ENCODE results near the gene SLC3A2. TPM values are rescaled to one million over a fixed set of nuclear protein-coding genes. Genes with fewer than 3 reads are reported as not detected.
"Not testable (repeated sequence)": the region's sequence is repeated elsewhere in the genome, so short reads cannot be mapped to it uniquely, and the experiment has no call there.

Gene SLC3A2
- 57.9 and 59.9 TPM in 2 replicates for total RNA-seq

- peak; percentile 90 to 92 for DNase-seq (ENCODE audit: low read depth in 2 of 2)
Observed at GRCh38 chr11:62880803-62881578, at the start of gene SLC3A2. TSS of gene SLC3A2 (plus strand) at chr11:62880896. CDS start at chr11:62881024, 128 bp downstream.

DNA sequence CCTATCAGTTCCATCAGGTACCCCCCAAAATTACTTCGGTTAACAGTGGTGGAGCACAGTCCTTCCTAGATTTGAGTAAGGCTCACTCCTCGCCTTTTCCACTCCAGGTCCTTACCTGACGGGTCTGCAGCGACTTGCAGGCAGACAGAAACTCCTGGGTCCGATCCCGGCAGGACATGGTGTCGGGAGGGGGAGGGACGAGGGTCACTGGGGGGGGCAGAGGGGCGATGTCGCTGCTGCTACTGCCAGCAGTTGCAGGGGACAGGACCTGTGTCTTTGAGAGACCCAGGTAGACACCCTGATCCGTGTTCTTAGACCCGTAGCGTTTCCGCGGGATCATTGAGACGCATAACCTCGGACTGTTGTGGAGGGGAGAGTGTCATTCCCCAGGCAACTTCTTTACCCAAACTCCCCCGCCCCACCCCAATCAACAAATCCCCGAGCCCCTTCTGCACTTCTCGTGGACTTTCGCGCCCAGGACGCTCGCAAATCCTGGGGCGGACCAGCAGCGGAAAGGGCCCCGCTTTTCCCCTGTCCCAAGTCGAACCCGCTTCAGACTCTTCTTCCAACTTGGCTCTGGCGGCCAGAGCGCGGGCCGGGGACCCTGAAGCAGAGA, 49.7 kb upstream of the SLC3A2 start:
- no peak for DNase-seq (ENCODE audit: low read depth in 2 of 2)

DNA sequence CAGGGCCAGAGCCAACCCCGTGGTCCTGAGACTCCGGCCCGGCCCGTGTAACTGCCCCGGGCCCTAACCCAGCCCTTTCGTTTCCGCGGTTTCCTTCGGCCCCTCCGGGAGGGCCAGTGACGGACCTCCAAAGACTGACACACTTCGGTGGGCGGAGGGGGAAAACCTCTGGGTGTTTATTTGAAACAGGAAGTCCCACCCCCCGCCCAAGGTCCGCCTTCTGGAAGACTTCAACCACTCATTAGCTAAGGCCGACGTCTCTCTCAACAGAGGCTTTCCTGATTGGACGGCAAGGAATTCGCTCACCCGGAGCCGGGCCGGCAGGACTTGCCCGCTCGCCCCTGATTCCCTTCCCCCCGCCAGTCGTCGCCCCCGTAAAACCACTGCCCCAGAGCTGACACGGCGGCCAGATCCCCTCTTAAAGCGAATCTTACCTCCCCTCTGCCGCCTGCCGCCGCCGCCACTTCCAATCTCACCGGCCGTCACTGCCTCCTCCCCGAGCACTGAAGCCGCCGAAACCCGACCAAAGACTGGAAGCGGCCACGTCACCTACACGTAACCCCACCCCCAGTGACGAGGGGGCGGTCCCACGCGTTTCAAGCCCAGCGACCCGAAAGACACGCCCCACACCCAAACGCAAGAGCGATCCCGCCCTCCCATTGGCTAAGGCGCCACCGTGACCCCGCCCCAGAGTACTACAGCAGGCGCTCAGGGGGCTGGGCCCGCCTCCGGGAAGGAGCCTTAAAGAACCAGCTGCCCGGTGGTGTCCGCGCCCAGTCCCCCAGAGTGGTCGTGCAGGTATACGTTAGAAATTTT, 49.0 kb upstream of the SLC3A2 start, which contains the start of gene STX5:
Gene STX5, minus strand, starts transcription at position 532 of the 816 bp plus-strand sequence. CDS start 808 bp downstream, outside the sequence.
- DNase-seq (ENCODE audit: low read depth in 2 of 2) = peak; percentile 99

- peak; percentile 8 to 27 for DNase-seq (ENCODE audit: low read depth in 2 of 2)
Observed at GRCh38 chr11:62832336-62833234, 48.1 kb upstream of the SLC3A2 start, which contains the start of gene TEX54. TSS of gene TEX54 (minus strand) at chr11:62832841.

- DNase-seq (ENCODE audit: low read depth in 2 of 2) = no peak
Observed at GRCh38 chr11:62835336-62835735, 45.4 kb upstream of the SLC3A2 start.

DNA sequence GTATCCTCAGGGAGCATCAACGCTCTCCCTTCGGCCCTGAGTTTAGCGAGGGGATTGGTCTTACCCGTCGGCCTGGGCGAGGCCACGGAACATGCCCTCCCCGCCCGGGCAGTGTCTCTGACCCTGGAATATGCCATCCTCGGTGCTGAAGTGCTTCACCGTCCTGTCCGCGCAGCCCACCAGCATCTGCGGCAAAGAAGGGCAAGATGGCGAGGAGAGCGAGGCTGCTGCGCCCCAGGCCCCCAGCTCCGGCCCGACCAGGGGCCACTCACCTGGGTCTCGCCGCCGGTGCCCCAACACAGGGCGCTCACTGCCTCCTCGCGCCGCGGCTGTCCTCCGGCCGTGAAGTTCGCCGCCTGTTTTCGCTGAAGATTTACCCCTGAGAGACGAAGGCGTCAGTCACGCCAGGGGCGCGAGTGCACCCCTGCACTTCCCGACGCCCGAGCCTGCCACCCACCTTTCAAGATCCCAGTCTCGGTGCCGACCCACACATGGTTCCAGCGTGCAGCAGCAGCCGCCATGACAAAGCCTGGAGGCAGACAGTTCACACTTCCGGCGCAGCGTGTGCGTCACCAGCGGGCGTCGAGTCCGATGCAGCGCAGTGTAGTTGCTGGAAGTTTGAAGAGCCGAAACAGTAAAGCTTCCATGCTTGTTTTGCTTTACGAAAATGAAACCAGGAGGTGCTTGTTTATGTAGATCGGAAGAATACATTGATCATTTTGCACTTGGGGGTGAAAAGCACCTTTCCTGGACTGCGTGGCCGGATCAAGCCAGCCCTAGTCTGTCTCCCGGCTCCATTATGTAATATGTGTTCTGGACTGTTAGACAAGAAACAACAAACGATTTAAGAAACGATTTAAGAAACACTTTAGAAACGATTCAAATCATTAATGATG, 41.4 kb upstream of the SLC3A2 start, which contains the start of gene WDR74:
Gene WDR74, minus strand, starts transcription at position 541 of the 896 bp plus-strand sequence. Its CDS starts 20 bp downstream, at position 521.
- peak; percentile 95 to 96 for DNase-seq (ENCODE audit: low read depth in 2 of 2)

DNA sequence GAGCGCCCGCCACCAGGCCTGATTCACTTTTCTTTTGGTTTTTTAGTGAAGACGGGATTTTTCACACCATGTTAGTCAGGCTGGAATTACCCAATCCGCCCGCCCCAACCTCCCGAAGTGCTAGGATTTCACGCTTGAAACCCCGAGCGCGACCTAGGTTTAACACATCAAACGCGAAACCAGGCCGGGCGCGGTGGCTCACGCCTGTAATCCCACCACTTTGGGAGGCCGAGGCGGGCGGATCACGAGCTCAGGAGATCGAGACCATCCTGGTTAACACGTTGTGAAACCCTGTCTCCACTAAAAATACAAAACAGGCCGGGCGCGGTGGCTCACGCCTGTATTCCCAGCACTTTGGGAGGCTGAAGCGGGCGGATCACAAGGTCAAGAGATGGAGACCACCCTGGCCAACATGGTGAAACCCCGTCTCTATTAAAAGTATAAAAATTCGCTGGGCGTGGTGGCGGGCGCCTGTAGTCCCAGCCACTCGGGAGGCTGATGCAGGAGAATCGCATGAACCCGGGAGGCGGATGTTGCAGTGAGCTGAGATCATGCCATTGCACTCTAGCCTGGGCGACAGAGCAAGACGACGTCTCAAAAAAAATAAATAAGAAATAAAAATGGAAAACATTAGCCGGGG, 39.9 kb upstream of the SLC3A2 start:
- DNase-seq (ENCODE audit: low read depth in 2 of 2) = peak; percentile 67 to 71

DNA sequence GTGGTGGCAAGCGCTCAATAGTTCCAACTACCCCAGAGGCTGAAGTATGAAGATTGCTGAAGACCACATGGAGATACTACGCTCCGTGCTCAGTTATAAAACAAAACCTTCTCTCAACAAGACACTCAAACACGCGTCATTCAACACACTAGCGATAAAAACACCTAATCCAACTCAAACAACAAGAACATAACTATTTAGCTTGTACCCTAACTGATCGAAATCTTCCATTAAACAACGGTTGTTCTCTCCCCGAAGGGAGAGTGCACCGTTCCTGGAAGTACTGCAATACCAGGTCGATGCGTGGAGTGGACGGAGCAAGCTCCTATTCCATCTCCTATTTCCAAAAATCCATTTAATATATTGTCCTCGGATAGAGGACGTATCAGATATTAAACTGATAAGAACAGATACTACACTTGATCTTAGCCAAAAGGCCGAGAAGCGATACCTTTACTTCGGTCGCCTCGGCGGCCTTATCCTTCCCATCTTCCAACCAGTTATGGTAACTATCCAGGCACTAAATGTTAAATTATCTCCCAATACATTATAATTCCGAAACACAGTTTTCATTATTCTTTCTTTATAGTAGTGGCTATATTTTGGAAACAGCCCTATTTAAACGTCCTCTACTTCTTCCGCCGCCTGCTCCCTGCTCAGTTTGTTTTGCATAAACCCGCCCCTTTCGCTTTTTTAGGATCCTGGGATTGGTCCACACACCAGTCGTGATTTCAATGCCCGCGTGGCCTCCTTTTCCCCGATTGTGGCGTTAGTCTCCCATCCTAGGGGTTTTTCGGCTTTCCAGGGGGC, 39.1 kb upstream of the SLC3A2 start:
- peak; percentile 98 to 99 for DNase-seq (ENCODE audit: low read depth in 2 of 2)

- DNase-seq (ENCODE audit: low read depth in 2 of 2) = no peak
Observed at GRCh38 chr11:62842171-62842741, 38.4 kb upstream of the SLC3A2 start.

- not testable (repeated sequence) for DNase-seq (ENCODE audit: low read depth in 2 of 2)
Observed at GRCh38 chr11:62842891-62843290, 37.8 kb upstream of the SLC3A2 start.

- no peak for DNase-seq (ENCODE audit: low read depth in 2 of 2)
Observed at GRCh38 chr11:62843466-62843865, 37.2 kb upstream of the SLC3A2 start.

DNA sequence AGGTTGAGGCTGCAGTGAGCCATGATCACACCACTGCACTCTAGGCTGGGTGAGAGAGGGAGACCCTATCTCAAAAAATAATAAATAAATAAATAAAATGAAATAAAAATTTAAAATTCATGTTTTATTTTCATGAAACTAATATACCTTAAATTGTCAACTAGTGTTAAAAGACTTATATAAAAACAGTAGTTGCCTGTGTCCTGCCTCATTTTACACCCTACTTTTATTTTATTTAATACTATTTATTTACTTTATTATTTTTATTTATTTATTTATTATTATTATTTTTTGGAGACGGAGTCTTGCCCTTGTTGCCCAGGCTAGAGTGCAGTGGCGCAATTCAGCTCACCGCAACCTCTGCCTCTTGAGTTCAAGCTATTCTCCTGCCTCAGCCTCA, 36.5 kb upstream of the SLC3A2 start:
- DNase-seq (ENCODE audit: low read depth in 2 of 2) = no peak

GRCh38 chr11:62846177-62846576, 34.5 kb upstream of the SLC3A2 start:
- DNase-seq (ENCODE audit: low read depth in 2 of 2) = no peak

DNA sequence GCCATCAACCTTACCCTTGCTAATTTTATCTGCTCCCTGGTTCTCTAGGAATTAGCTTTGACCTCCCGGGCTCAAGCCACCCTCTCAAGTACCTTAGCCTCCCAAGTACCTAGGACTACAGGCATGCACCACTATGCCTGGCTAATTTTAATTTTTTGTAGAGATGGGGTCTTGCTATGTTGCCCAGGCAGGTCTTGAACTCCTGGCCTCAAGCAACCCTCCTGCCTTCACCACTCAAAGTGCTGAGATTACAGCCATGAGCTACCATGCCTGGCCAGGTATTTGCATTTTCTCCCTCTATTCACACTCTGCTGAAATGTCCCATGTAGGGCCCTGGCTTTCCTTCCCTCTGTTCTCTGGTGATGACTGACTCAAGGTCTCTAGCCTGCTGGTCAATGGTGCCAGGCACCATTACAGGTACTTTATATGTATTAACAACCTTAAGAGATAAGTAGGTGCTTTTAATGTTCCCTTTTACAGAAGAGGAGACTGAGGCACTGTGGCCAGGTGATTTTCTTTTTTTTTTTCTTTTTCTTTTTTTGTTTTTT, 32.9 kb upstream of the SLC3A2 start:
- DNase-seq (ENCODE audit: low read depth in 2 of 2) = no peak

DNA sequence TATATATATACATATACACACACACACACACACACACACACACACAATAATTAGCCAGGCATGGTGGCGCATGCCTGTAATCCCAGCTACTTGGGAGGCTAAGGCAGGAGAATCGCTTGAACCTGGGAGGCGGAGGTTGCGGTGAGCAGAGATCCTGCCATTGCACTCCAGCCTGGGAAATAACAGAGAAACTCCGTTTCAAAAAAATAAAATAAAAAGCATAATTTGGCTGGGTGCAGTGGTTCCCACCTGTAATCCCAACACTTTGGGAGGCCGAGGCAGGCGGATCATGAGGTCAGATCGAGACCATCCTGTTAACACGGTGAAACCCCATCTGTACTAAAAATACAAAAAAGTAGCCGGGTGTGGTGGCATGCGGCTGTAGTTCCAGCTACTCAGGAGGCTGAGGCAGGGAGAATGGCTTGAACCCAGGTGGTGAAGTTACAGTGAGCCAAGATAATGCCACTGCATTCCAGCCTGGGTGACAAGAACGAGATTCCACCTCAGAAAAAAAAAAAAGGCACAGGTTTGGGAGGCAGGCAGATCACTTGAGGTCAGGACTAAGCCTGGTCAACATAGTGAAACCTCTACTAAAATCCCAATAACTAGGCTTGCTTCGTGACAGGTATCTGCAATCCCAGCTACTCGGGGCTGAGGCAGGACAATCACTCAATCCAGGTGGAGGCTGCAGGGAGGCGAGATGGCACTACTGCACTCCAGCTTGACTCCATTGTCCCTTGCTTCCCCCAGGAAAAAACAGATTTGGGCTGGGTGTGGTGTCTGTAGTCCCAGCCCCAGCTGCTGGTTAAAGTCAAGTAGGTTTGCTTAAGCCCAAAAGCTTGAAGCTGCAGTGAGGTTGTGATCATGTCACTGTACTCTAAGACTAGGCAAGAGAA, 29.5 kb upstream of the SLC3A2 start:
- no peak for DNase-seq (ENCODE audit: low read depth in 2 of 2)

- DNase-seq (ENCODE audit: low read depth in 2 of 2) = no peak
Observed at GRCh38 chr11:62851807-62852522, 28.7 kb upstream of the SLC3A2 start.

All from lung microvascular endothelial cell (primary cell).